OCI-LY1 (cell line): ENCODE data around the gene ZMAT2.

Source experiments
- H2AFZ ChIP-seq: fragments of 200-600 bp; sonication (generic), shearing (Covaris generic); 2 replicates; pipeline ENCODE4 v1.6.0; 2014; ENCODE audit warnings: antibody characterized with exemption, mild to moderate bottlenecking, low read length
- H3F3A ChIP-seq: fragments of 200-600 bp; sonication (generic), shearing (Covaris generic); 2 replicates; pipeline ENCODE4 v1.6.0; 2014; ENCODE audit warnings: mild to moderate bottlenecking, antibody characterized with exemption, low read length, moderate library complexity; ENCODE audit not compliant: insufficient read depth
- H3K27ac ChIP-seq: fragments of 200-600 bp; sonication (generic); 2 replicates; pipeline ENCODE4 v1.5.1; 2014; ENCODE audit warnings: low read length, mixed run types, mild to moderate bottlenecking, low read depth; ENCODE audit not compliant: poor library complexity, severe bottlenecking
- H3K27me3 ChIP-seq: fragments of 200-600 bp; sonication (generic); 2 replicates; pipeline ENCODE4 v1.6.0; 2014; ENCODE audit warnings: antibody characterized with exemption, mild to moderate bottlenecking, low read length, moderate library complexity; ENCODE audit not compliant: insufficient read depth
- H3K36me3 ChIP-seq: fragments of 200-600 bp; sonication (generic); 2 replicates; pipeline ENCODE4 v1.6.1; 2014; ENCODE audit warnings: mild to moderate bottlenecking, antibody characterized with exemption, low read length, moderate library complexity, mixed read lengths; ENCODE audit not compliant: insufficient read depth
- H3K4me1 ChIP-seq: fragments of 200-600 bp; sonication (generic); 2 replicates; pipeline ENCODE4 v1.5.1; 2014; ENCODE audit warnings: mild to moderate bottlenecking, low read length, moderate library complexity; ENCODE audit not compliant: insufficient read depth, severe bottlenecking
- H3K4me2 ChIP-seq: fragments of 200-600 bp; sonication (generic), shearing (Covaris generic); 2 replicates; pipeline ENCODE4 v1.6.1; 2014; ENCODE audit warnings: low read length
- H3K4me3 ChIP-seq: fragments of 200-600 bp; sonication (generic); 2 replicates; pipeline ENCODE4 v1.5.1; 2014; ENCODE audit warnings: low read length, low read depth, mild to moderate bottlenecking, mixed read lengths; ENCODE audit not compliant: poor library complexity, severe bottlenecking
- H3K79me2 ChIP-seq: fragments of 200-600 bp; shearing (Covaris generic); 2 replicates; pipeline ENCODE4 v1.6.1; 2016; ENCODE audit warnings: mixed run types, low read length, mixed read lengths; ENCODE audit not compliant: insufficient read depth
- H3K9ac ChIP-seq: fragments of 200-600 bp; sonication (generic), shearing (Covaris generic); 2 replicates; pipeline ENCODE4 v1.6.1; 2014; ENCODE audit warnings: mild to moderate bottlenecking, low read length, mixed read lengths
- H3K9me2 ChIP-seq: fragments of 200-600 bp; sonication (generic), shearing (Covaris generic); 2 replicates; pipeline ENCODE4 v1.6.1; 2014; ENCODE audit warnings: low read depth, mild to moderate bottlenecking, low read length, mixed read lengths
- H3K9me3 ChIP-seq: fragments of 200-600 bp; shearing (Covaris generic); 2 replicates; pipeline ENCODE4 v1.6.1; 2014; ENCODE audit warnings: low read length, mixed read lengths
- H4K20me1 ChIP-seq: fragments of 200-600 bp; sonication (generic), shearing (Covaris generic); 2 replicates; pipeline ENCODE4 v1.6.0; 2016; ENCODE audit warnings: mild to moderate bottlenecking, low read length; ENCODE audit not compliant: insufficient read depth
- EZH2 ChIP-seq: fragments of 200-600 bp; sonication (generic), shearing (Covaris generic); IDR thresholded peaks from 2 replicates; pipeline ENCODE4 v1.8.0; 2017; ENCODE audit warnings: borderline replicate concordance, mixed run types, mild to moderate bottlenecking, antibody characterized with exemption, low read length, moderate library complexity, mixed read lengths
- TF ChIP-seq, protein P1 (sequence below): fragments of 200-600 bp; sonication (generic), shearing (Covaris generic); IDR thresholded peaks from 2 replicates; pipeline ENCODE4 v1.5.1; 2017; ENCODE audit warnings: mild to moderate bottlenecking, antibody characterized with exemption, low read length, moderate library complexity, mixed read lengths

The ZMAT2 gene

DNA sequence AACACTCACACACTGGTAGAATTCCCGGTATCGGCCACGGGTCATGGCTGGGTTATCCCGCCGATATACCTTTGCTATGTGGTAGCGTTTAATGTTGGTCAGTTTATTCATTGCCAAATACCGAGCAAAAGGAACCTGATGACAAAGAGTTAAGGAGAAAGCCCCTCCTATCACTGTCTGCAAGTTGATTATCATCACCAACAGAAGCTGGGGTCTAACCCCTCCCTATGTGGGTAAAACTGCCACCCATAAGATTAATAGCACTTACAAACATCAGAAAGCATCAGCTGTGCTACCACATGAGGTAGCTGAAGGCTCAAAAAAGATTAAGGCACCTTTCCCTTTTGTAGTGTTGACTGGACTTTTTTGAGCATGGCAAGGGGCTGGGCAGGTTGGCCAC is 21.3 kb upstream of the ZMAT2 start:
- Histone ChIP-seq H4K20me1 (no peaks in the 10 kb centered on the region; the same call in 1 of the 2 replicates), H3K4me2 (no peak overlapping the region), H3K27ac (no peak overlapping the region), H3K4me3 (no peak overlapping the region), H3K9me3 (no peaks in the 10 kb centered on the region), H3K4me1 (no peaks in the 10 kb centered on the region), H3K27me3 (no peaks in the 10 kb centered on the region), H3K36me3 (peaks cover 77% of the 10 kb centered on the region), H3K9ac (no peak overlapping the region), H2AFZ (no peak overlapping the region), H3K9me2 (no peaks in the 10 kb centered on the region), H3K79me2 (no peaks in the 10 kb centered on the region), H3F3A (no peaks in the 10 kb centered on the region)
- TF ChIP-seq, protein P1, sequence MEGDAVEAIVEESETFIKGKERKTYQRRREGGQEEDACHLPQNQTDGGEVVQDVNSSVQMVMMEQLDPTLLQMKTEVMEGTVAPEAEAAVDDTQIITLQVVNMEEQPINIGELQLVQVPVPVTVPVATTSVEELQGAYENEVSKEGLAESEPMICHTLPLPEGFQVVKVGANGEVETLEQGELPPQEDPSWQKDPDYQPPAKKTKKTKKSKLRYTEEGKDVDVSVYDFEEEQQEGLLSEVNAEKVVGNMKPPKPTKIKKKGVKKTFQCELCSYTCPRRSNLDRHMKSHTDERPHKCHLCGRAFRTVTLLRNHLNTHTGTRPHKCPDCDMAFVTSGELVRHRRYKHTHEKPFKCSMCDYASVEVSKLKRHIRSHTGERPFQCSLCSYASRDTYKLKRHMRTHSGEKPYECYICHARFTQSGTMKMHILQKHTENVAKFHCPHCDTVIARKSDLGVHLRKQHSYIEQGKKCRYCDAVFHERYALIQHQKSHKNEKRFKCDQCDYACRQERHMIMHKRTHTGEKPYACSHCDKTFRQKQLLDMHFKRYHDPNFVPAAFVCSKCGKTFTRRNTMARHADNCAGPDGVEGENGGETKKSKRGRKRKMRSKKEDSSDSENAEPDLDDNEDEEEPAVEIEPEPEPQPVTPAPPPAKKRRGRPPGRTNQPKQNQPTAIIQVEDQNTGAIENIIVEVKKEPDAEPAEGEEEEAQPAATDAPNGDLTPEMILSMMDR, result no peak
- no peak for TF ChIP-seq EZH2

DNA sequence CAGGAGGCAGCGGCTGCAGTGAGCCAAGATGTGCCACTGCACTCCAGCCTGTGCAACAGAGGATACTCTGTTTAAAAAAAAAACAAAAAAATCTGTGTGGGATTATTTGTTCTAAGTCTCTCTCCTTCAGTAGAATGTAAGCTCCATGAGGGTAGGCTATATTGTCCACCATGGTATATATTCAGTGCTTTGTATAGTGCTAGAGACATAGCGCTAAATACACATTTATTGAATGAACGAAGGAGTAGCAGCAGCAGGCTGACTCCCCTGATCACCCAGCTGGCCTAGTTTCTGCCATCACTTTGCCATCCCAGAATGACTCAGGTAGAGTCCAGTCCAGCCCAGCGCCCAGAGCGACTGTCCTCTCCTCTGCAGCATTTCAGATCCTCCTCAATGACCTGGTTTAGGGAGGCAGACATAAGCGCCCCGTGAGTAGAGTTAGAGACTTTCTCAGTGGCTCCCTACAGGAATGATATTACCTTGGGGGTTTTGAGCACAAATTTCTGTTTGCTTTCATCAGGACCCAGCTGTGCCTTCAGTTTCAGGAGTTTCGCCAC is 9.8 kb upstream of the ZMAT2 start:
- peak overlapping the region; percentile 76 for H3K4me2 ChIP-seq
- H3K4me1 ChIP-seq, result peaks cover 22% of the 10 kb centered on the region
- no peaks in the 10 kb centered on the region for H3K27me3 ChIP-seq
- peak overlapping the region; percentile 91 for H3K9ac ChIP-seq
- no peak overlapping the region for H2AFZ ChIP-seq
- H3K4me3 ChIP-seq, result peak overlapping the region; percentile 85
- H3K79me2 ChIP-seq, result peaks cover 16% of the 10 kb centered on the region
- TF ChIP-seq, protein P1, result no peak
- H3K9me2 ChIP-seq, result no peaks in the 10 kb centered on the region
- peaks cover 51% of the 10 kb centered on the region for H3K36me3 ChIP-seq
- H3K27ac ChIP-seq, result no peak overlapping the region
- no peaks in the 10 kb centered on the region for H3K9me3 ChIP-seq
- no peaks in the 10 kb centered on the region for H4K20me1 ChIP-seq
- H3F3A ChIP-seq, result no peaks in the 10 kb centered on the region

DNA sequence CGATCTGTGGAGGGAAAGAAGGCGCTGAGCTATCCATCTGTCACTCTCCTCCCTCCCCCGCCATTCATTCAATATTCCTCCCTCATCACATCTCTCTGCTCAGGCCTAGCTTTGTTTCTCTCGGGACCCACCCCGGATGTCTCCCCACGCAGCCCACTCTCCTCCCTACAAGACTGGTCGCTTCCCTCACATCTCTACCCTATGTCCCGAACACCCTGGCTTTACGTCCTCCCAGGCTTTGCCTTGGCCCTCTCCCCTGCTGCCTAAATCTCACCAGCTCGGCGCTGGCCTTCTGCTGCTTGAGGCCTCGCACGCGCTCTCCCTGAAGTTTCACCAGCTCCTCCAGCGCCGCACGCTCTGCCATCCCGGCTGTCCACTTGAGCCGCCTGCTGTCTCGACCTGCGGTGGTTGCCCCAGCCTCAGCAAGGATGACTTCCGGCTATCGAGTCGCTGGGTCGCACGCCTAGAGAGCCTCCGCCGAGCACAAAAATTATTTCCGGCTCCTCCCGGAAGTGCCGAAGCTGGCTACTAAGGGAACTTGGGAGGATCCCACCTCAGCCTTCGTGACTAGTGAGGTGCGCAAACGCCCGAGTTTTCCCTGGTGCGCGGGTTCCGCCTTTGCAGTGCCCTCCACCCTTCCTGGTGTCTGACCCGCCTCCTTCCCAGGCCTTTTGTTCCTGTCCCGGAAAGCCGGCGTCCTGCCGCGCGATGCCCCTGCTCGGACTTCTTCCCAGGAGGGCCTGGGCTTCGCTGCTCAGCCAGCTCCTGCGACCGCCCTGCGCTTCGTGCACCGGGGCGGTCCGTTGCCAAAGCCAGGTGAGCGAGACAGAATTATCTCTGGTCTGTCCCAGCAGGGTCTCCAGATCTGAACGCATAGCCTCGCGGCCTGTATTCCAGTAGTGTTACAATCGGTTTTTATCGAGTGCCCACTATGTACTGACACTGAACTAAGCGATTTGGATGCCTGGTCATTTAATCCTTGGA is 9.0 kb upstream of the ZMAT2 start, which contains the start of the genes HARS1 and HARS2:
TSS of gene HARS1 (minus strand) at position 430 of the 984 bp plus-strand sequence. CDS start at position 364, 66 bp downstream.
TSS of gene HARS2 (plus strand) at position 515 of the 984 bp plus-strand sequence. CDS start at position 709, 194 bp downstream.
- H3K36me3 ChIP-seq, result peaks cover 58% of the 10 kb centered on the region
- H3F3A ChIP-seq, result no peaks in the 10 kb centered on the region
- peak within 1 kb of the TSS; percentile 76 for H3K4me2 ChIP-seq
- H3K4me1 ChIP-seq, result peaks cover 22% of the 10 kb centered on the region
- H3K9ac ChIP-seq, result peak within 1 kb of the TSS; percentile 91
- H3K27me3 ChIP-seq, result no peaks in the 10 kb centered on the region
- H3K27ac ChIP-seq, result peak within 1 kb of the TSS; percentile 11
- TF ChIP-seq EZH2, result no peak
- TF ChIP-seq, protein P1, result no peak
- H3K79me2 ChIP-seq, result peaks cover 16% of the 10 kb centered on the region
- no peak within 1 kb of the TSS for H2AFZ ChIP-seq
- no peaks in the 10 kb centered on the region for H3K9me2 ChIP-seq
- no peaks in the 10 kb centered on the region for H3K9me3 ChIP-seq
- no peaks in the 10 kb centered on the region for H4K20me1 ChIP-seq
- H3K4me3 ChIP-seq, result peak within 1 kb of the TSS; percentile 85
